Heart left ventricle (tissue), 13 donors: ENCODE measurements around the gene ARSG.

ENCODE experiments used
- POLR2A ChIP-seq, 2 donors: fragments of 450-650 bp; IDR thresholded peaks; one replicate each; pipeline ENCODE4 v1.6.1; 2017; ENCODE audit warnings: antibody characterized with exemption in 2 of 2, mild to moderate bottlenecking in 2 of 2, moderate library complexity in 2 of 2
- TF ChIP-seq, protein P1 (sequence below), 12 donors: fragments of 200-600 bp; sonication (generic) in 4 of 12; IDR thresholded peaks; one replicate each; pipeline versions ENCODE4 v1.5.0 to v1.8.0; 2018 to 2022; ENCODE audit warnings: antibody characterized with exemption in 12 of 12, mild to moderate bottlenecking in 5 of 12
- donor health status: ischemic (EF 13 %, LVEDD 7.1; RV severe dilation, severe dysfunction).
- donor health status: DM: no; HTN: yes; CAD: no.
- donor health status: DM: no; HTN: no; CAD: no.
- donor health status: ischemic (EF 25% LVEDD 6.9; RV normal size, moderate dysfunction).
- donor health status: ischemic (EF 25% LVEDD 5.7; RV mildly dilated, moderate dysfunction).
- donor health status: ischemic (EF 35%, LVEDD 5.7; RV mildly dilated, moderate dysfunction).
- donor health status: nonischemic (EF 11% LVEDD 7.7; RV severe dilation, severe dysfunction).
- donor health status: DM: yes; HTN: yes; CAD: no.
- donor health status: PGD.
- donor health status: ischemic (EF 29% LVEDD 5.4; RV normal size, mild dysfunction).
- donor health status: nonischemic (EF 23%, LVEDD 6.1; RV moderate dilation, normal function).

DNA sequence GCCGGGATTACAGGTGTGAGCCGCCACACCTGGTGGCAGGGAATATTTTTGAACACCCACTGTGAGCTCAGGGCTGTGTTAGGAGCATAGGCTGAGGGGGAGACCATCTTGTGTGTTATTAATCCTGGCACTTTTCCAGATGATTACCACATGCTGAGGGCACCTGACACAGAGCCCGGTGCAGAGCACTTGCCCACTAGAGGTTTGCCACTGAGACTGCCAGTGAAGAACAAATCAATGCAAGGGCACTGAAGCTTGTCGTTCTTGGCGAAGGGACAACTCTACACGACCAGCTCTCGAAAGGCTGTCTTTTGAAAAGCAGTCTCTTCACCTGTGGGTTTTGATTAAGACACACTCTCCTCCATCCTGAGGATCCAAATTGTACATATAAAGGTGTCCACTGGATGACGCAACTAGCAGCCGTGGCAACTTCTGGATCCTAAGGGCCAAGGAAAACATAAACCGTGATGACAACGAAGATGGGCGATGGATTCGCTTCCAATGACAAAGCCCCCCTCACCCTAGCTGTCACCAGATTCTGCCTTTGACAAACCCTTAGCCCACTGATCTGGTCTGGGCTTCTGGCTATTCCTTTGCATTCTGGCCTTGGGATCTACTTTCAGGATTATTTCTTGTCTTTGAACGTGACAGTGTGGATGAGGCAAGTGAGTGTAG lies 137.3 kb downstream of the ARSG start:
- TF ChIP-seq, protein P1, sequence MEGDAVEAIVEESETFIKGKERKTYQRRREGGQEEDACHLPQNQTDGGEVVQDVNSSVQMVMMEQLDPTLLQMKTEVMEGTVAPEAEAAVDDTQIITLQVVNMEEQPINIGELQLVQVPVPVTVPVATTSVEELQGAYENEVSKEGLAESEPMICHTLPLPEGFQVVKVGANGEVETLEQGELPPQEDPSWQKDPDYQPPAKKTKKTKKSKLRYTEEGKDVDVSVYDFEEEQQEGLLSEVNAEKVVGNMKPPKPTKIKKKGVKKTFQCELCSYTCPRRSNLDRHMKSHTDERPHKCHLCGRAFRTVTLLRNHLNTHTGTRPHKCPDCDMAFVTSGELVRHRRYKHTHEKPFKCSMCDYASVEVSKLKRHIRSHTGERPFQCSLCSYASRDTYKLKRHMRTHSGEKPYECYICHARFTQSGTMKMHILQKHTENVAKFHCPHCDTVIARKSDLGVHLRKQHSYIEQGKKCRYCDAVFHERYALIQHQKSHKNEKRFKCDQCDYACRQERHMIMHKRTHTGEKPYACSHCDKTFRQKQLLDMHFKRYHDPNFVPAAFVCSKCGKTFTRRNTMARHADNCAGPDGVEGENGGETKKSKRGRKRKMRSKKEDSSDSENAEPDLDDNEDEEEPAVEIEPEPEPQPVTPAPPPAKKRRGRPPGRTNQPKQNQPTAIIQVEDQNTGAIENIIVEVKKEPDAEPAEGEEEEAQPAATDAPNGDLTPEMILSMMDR (IDR thresholded peaks at IDR 0.05), result no peak
- TF ChIP-seq POLR2A (IDR thresholded peaks at IDR 0.05), result no peak
